H1 (cell line): ENCODE results near the gene TIMP4. TPM values are rescaled to one million over a fixed set of nuclear protein-coding genes. Genes with fewer than 3 reads are reported as not detected.

Experiments used
- NANOG ChIP-seq: IDR thresholded peaks from 2 replicates; pipeline ENCODE4 v1.6.1; 2011; ENCODE audit warnings: low read length, low read depth, mild to moderate bottlenecking, inconsistent platforms; ENCODE audit not compliant: insufficient read depth, poor library complexity, severe bottlenecking
- NRF1 ChIP-seq: IDR thresholded peaks from 2 replicates; pipeline ENCODE4 v1.6.1; 2011; ENCODE audit warnings: mild to moderate bottlenecking, low read depth, low read length, improper control_type of control experiment
- polyA plus RNA-seq, 7 experiments: library from polyadenylated mRNA; depleted of rRNA in 3 of 7; stranded (reverse) in 5 of 7; unstranded in 2 of 7; fragments of >200 nt in 5 of 7; fragments of 200-250 nt in 2 of 7; gene quantifications; 1 replicate in 5 of 7; 2 replicates in 1 of 7; 4 replicates in 1 of 7; pipeline versions ENCODE4 v1.2.1 to v1.2.3, GENCODE V29; 2011 to 2013; ENCODE audit warnings: missing spikeins in 2 of 7, mixed read lengths in 2 of 7
- total RNA-seq: library from RNA; stranded (reverse); fragmentation: NEBNext Ultra II Directional; extraction: Animal tissue kit (Norgen Biotek cat#: 25700); gene quantifications from 2 replicates; pipeline ENCODE4 v1.2.1, GENCODE V29; 2021

The TIMP4 gene
- total and polyA plus RNA-seq, 2 of the 8 experiments (the other 6 are each of a cell fraction or from before 2014, with no cell fraction given), result 5.1 to 8.7 TPM

DNA sequence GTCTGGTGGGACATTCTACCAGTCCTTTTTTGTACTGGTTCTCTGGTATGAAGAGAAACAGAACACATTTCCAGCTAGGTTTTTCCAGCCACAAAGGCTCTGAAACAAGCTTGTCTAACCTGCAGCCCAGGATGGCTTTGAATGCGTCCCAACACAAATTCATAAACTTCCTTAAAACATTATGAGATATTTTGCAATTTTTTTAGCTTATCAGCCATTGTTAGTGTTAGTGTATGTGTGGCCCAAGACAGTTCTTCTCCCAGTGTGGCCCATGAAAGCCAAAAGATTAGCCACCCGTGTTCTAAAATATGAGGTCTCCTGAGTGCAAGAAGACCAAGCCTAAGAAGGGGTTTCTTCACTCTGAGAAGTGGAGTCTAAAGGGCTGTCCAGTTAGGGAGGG lies 18.4 kb upstream of the TIMP4 start (continued):
- TF ChIP-seq NRF1 (no peak), NANOG (no peak)
